Lower leg skin (tissue), 3 donors: ENCODE results near the gene CDH18.

Source experiments
- CTCF ChIP-seq, 3 donors: fragments of 450-650 bp; IDR thresholded peaks; one replicate each; pipeline ENCODE4 v1.5.1; 2016; ENCODE audit warnings: antibody characterized with exemption in 3 of 3, mild to moderate bottlenecking in 3 of 3, moderate library complexity in 2 of 3
- POLR2A ChIP-seq, 2 donors: fragments of 450-650 bp; IDR thresholded peaks; one replicate each; pipeline ENCODE4 v1.6.1; 2016 to 2017; ENCODE audit warnings: antibody characterized with exemption in 2 of 2, mild to moderate bottlenecking in 1 of 2, moderate library complexity in 1 of 2

- TF ChIP-seq CTCF (IDR thresholded peaks at IDR 0.05) (no peak), POLR2A (IDR thresholded peaks at IDR 0.05) (no peak)
These were observed 29.0 kb upstream of the CDH18 start for GRCh38 chr5:20017021-20017420.
